Activated CD4-positive, alpha-beta T cell treated with anti-CD3 and anti-CD28 coated beads, Interleukin-2, Interleukin-4, amounts not matched to agents 100 ng/mL and 50 ng/mL, durations not matched to agents 16 hours and 8 hours (primary cell): ENCODE measurements around the gene MEMO1.
"Not testable (repeated sequence)": the region's sequence is repeated elsewhere in the genome, so short reads cannot be mapped to it uniquely, and the experiment has no call there.

Experiments used
- DNase-seq: peaks from one replicate; pipeline ENCODE4 v3.0.0-alpha.2; 2020; ENCODE audit warnings: low spot score

Gene MEMO1

GRCh38 chr2:31907491-31907890 is 103.3 kb downstream of the MEMO1 start:
- not testable (repeated sequence) for DNase-seq

DNA sequence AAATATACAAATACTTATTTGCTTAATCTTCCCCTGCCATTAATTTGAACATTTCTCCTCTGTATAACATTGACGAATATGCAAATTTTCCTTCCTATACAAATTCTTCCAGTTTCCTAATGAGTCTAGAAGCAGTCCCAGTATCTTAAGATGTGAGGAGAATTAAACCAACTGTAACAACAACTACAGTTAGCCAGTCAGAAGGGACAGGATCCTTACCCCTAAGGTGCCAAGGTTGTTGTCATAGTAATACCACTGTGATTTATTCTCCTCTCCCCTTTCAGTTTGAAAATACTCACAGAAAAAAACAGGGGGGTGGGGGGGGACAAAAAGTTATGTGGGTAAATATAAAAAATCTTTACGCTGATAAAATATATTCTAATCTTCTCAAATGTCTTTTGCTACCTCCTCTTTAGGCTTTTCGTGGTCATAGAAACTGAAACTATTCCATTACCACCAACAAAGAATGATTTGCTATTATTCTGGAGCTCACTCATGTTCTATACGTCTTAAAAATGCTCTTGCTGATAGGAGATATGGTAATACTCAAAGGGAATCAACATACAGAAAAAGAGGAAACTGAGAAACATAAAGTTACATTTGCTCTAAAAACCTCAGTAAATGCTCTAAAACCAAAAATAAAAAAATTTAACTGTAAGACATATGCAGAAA is 107.6 kb downstream of the MEMO1 start:
- DNase-seq: no peak

DNA sequence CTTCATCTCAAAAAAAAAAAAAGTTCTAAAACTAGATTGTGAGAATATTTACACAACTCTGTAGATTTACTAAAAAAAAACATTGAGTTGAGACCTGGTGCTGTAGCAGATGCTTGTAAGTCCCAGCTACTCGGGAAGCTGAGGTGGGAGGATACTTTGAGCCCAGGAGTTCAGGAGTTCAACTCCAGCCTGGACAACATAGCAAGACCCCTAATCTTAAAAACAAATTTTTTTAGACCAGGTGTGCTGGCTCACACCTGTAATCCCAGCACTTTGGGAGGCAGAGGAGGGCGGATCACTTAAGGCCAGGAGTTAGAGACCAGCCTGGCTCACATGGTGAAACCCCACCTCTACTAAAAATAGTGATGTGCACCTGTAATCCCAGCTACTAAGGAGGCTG is 108.9 kb downstream of the MEMO1 start:
- DNase-seq: no peak

GRCh38 chr2:31900156-31900555 is 110.7 kb downstream of the MEMO1 start:
- DNase-seq: not testable (repeated sequence)

GRCh38 chr2:31898346-31898745 is 112.5 kb downstream of the MEMO1 start:
- DNase-seq: not testable (repeated sequence)

GRCh38 chr2:31897340-31897739 is 113.5 kb downstream of the MEMO1 start:
- DNase-seq: not testable (repeated sequence)

GRCh38 chr2:31896293-31896692 is 114.5 kb downstream of the MEMO1 start:
- no peak for DNase-seq

DNA sequence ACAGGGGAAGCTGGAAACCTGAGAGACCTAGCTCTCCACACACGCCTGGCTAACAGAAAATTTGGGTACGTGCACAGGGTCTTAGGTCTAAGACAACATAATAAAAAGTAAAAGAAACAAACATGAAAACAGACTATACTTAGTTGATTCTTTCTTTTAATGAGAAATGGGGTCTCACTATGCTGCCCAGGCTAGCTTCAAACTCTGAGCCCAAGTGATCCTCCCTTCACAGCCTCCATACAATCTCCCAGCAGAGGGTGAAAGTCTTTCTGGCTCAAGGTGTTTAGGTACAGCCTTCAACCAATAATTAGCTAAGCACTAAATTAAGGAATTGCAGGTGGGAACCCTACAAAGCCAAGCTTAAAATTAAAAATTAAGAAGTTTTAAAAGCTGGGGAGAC is 116.2 kb downstream of the MEMO1 start:
- DNase-seq: no peak

DNA sequence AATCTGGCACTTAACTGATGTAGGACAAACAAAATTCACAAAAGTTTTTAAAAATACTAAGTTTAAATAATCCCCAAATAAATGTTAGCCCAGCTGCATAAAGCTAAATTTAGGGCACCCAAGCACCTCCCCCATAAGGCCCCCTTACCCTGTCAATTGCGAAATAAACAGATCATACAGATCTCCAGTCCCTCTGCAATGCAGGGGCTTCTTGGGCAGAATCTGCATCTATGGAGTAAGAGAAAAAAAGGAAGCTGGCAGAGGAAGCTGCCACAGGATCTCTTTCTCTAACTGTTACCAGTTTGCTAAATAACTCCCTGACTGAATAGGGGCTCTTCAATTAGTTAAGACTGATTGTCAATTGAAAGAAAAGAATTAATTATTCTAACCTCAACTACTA is 117.7 kb downstream of the MEMO1 start:
- DNase-seq: no peak

DNA sequence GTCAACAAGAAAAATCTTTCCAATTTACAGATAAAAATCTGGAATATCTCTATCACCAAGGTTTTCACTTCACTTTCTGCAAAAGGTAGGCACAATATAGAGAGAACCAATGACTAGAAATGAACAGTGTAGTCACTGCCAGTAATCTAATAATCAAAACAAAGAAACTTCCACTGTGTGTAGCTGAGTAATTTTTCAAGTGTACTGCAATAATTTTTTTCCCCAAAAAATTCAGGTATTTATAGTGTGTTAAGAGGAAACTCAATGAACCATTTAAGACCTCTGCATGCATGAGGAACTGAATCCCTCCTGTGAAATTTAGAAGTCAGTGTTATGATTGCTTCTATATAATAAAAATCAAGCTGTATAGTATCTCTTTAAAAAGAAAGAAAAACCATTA is 121.8 kb downstream of the MEMO1 start:
- DNase-seq: no peak

DNA sequence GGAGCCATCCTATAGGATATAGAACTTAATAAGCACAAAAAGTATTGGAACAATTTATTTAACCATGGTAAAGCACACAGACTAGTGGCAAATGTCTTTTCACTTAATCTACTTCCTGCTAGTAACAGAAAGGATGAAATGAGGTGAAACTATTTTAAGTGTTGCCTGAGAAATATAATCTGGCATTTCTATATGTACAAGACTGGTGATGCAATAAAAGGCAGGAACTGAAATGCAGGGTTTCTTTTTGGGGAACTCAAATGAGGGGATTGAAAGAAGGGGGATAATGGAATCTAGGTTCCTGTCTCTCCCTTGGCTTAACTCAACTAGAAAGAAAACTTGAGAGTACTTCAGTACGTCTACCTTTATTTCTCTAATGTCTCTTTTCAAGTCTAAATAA is 122.3 kb downstream of the MEMO1 start:
- no peak for DNase-seq

- no peak for DNase-seq
Observed at GRCh38 chr2:31886700-31887099, 124.1 kb downstream of the MEMO1 start.

- DNase-seq: no peak
Observed at GRCh38 chr2:31877008-31877407, 133.8 kb downstream of the MEMO1 start.

DNA sequence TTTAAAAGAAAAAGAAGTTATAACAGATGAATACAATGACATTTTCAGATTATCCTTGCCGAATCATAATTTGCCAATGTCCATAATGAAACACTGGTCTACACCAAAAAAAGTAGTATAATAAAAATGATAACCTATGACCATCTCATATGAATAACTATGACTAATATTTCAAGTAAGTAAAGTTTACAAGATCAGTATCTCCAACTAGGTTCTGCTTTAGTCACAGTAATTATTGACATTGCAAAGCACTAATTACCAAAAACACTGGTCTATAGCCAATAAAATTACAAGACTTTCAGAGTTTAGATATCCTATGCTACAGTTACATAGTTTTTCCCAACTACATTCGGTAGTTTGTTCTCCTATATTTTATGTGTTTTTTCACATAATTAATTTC is 136.7 kb downstream of the MEMO1 start:
- DNase-seq: no peak

- peak; percentile 4 for DNase-seq
Observed at GRCh38 chr2:31865215-31865614, 145.6 kb downstream of the MEMO1 start.

DNA sequence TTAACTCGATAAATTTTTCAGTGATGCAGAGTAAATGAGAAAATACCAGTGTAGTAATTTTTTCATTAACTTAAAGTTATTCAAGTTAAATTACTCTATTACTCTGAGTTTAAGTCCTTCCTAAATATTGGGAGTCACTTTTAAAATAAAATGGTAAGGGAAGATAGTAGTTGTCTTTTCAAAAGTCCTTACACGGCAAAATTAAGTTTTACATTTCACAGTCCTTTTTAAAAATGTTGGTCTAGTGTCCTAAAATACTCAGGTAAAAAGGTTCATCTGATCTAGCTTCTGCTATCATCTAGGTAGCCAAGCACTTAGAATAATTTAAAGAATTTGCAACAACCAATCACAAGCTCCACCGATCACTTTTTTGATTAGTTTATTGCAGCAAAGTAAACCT is 146.9 kb downstream of the MEMO1 start:
- no peak for DNase-seq

- not testable (repeated sequence) for DNase-seq
Observed at GRCh38 chr2:31863015-31863656, 147.7 kb downstream of the MEMO1 start.

GRCh38 chr2:31859959-31860358 is 150.8 kb downstream of the MEMO1 start:
- no peak for DNase-seq

GRCh38 chr2:31853521-31853920 is 157.3 kb downstream of the MEMO1 start:
- no peak for DNase-seq

- DNase-seq: not testable (repeated sequence)
Observed at GRCh38 chr2:31842150-31842549, 168.7 kb downstream of the MEMO1 start.

GRCh38 chr2:31835450-31835849 is 175.4 kb downstream of the MEMO1 start:
- DNase-seq: no peak

- DNase-seq: no peak
Observed at GRCh38 chr2:31832363-31832762, 178.4 kb downstream of the MEMO1 start.

GRCh38 chr2:31831585-31831984 is 179.2 kb downstream of the MEMO1 start:
- DNase-seq: no peak

DNA sequence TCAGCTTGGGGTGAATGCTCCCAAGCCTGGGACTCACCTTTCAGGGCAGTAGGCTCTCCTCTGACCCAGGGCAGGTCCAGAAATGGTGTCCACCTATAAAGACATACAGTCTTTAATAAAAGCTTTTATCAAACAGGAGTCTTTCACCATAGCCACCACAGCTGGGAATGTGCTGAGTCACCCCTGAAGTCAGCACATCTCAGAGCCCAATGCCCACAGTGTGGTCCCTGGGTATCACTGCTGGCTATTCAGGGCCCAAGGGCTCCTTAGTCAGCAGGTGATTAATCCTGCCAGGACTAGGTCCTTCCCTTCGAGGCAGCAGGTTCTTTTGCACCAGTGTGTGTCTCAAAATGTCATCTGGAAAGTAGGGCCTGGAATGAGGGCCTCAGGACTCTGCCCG is 181.9 kb downstream of the MEMO1 start:
- no peak for DNase-seq
